GM10266 (cell line): ENCODE results near the gene TEX2.
"Not testable (repeated sequence)": the region's sequence is repeated elsewhere in the genome, so short reads cannot be mapped to it uniquely, and the experiment has no call there.

Source experiments
- DNase-seq: peaks from one replicate; pipeline ENCODE4 v3.0.0; 2012; ENCODE audit errors: extremely low spot score
- TF ChIP-seq, protein P1 (sequence below): IDR thresholded peaks from 2 replicates; pipeline ENCODE4 v1.5.1; 2012; ENCODE audit warnings: mild to moderate bottlenecking, low read depth; ENCODE audit not compliant: control insufficient read depth, insufficient read depth; ENCODE audit errors: missing control alignments

The TEX2 gene

DNA sequence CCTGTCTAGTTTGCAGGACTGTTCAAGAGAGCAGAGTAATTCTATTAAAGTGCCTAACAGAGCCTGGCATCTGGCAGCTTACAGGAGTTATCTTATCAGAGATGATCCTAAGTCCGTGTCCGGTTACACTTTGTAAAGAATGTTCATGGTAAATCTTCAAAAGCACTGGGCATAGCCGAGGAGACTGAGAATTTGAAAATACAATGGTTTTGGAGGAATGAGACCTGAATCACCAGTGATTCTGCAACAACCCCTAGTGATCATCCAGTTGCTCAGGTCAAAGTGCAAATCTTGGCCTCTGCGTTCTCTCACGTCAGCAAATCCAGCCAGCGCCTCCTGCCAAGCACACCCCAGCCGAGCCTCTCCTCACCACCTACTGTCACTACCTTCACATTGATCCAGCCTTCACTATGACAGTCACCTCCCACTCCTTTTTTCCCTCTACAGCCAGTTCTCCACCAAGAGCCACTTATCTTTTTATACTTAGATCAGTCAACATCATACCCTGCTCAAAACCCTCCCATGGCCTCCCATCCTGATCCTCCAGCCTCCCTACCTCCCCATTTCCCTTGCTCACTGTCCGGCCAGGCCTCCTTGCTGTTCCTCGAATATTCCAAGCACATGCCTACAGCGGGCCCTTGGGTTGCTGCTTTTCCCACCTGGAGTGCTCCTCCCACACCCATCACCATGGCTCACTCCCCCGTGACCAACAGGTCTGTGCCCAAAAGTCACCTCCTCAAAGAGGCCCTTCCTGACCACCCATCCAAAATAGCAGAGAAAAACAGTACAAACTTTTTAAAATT is 75.8 kb downstream of the TEX2 start:
- DNase-seq = no peak
- TF ChIP-seq, protein P1, sequence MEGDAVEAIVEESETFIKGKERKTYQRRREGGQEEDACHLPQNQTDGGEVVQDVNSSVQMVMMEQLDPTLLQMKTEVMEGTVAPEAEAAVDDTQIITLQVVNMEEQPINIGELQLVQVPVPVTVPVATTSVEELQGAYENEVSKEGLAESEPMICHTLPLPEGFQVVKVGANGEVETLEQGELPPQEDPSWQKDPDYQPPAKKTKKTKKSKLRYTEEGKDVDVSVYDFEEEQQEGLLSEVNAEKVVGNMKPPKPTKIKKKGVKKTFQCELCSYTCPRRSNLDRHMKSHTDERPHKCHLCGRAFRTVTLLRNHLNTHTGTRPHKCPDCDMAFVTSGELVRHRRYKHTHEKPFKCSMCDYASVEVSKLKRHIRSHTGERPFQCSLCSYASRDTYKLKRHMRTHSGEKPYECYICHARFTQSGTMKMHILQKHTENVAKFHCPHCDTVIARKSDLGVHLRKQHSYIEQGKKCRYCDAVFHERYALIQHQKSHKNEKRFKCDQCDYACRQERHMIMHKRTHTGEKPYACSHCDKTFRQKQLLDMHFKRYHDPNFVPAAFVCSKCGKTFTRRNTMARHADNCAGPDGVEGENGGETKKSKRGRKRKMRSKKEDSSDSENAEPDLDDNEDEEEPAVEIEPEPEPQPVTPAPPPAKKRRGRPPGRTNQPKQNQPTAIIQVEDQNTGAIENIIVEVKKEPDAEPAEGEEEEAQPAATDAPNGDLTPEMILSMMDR = no peak

DNA sequence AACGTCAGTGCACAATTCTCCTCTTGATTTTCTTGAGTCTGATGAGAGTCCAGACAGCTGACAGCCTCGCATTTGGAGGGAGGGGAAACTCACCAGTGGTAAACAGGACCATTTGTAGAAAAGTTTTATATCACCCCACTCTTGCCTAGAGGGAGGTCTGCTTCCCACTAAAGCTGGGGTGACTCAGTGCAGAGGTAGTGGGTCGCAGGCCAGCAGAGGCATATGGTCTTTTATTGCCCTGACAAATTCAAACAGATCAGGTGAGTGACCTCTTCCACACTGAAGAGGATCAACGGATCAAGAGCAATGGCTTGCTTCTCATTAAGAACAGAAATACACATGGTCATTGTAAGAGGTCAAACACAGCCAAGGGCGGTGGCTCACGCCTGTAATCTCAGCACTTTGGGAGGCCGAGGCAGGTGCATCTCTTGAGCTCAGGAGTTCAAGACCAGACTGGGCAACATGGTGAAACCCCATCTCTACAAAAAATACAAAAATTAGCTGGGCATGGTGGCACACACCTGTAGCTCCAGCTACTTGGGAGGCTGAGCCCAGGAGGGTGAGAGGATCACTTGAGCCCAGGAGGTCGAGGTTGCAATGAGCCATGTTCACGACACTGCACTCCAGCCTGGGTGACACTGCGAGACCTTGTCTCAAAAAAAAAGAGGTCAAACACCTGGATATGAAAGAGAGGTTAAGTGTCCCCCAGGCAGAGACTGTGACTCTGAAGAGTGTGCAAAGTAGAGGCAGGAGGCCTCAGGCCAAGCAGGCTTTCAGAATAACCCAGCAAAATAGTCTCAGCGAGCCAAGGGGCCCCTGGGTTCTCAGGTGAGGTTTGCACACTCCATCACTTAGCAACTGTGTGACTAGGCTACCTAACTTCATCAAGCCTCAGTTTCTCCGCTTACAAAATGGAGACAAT is 76.6 kb downstream of the TEX2 start:
- TF ChIP-seq, protein P1 = no peak
- DNase-seq = no peak

DNA sequence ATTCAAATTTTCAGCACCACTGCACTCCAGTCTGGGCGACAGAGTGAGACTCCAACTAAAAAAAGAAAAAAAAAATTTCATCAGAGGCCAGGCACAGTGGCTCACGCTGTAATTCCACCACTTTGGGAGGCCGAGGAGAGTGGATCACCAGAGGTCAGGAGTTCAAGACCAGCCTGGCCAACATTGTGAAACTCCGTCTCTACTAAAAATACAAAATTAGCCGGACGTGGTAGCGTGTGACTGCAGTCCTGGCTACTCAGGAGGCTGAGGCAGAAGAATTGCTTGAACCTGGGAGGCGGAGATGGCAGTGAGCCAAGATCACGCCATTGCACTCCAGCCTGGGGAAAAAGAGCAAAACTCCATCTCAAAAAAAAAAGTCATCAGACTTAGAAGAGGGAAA is 77.5 kb downstream of the TEX2 start:
- not testable (repeated sequence) for DNase-seq

DNA sequence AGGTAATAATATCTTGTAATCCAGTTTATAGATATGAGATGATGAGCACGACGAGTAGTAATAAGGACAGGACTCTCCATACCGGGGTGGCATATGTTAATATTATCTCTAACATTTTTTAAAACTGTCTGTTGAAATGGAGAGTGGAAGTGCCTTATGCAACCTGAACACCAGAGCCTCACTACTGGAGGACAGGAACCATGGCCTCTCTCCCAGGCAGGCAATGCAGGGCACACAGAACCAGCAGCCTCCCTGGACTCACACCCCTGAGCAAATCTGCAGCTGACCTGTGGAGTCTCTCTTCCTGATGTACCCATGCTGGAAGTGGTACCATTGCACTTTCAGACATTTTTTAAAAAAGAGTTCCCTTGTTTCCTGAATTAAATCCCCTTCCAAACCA is 78.0 kb downstream of the TEX2 start:
- TF ChIP-seq, protein P1 = no peak
- no peak for DNase-seq

DNA sequence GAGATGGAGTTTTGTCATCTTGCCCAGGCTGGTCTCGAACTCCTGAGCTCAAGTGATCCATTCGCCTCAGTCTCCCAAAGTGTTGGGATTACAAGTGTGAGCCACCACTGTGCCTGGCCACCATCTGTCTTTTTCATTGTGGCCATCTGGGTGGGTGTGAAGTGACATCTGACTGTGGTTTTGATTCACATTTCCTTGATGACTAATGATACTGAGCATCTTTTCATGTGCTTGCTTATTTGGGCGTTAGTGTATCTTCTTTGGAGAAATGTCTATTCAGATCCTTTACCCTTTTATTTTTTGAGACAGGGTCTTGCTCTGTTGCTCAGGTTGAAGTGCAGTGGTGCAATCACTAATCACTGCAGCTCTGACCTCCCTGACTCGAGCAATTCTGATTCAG is 79.2 kb downstream of the TEX2 start:
- TF ChIP-seq, protein P1 = no peak
- no peak for DNase-seq

DNA sequence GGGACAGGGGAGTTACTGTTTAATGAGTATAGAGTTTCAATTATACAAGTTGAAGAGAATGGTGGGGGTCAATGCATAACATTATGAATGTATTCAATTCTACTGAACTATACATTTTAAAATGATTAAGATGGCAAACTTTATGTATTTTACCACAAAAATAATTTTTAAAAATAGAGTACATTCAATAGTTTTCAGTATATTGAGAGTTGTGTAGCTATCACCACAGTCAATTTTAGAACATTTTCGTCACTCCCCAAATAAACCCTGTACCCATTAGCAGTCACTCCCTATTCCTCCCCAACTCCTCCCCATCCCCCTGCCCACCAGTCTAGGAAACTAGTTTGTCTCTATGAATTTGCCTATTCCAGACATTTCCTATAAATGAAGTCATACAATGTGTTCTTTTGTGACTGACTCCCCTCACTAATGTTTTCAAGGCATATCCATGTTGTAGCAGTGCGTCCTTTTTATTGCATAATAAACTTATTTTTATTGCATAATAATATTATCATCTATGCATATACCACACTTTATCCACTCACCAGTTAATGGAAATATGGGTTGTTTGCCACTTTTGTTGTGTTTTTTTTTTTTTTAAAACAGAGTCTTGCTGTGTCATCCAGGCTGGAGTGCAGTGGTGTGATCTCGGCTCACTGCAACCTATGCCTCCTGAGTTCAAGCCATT is 80.6 kb downstream of the TEX2 start:
- TF ChIP-seq, protein P1 = no peak
- no peak for DNase-seq
